Measurements from ENCODE around the gene TGIF2.
A peak's percentile ranks its signal among the peaks of the same experiment; 100 is the strongest.

Gene TGIF2

GRCh38 chr20:36585410-36586125 is 12.2 kb downstream of the TGIF2 start (continued):
- TF ChIP-seq, protein P1, sequence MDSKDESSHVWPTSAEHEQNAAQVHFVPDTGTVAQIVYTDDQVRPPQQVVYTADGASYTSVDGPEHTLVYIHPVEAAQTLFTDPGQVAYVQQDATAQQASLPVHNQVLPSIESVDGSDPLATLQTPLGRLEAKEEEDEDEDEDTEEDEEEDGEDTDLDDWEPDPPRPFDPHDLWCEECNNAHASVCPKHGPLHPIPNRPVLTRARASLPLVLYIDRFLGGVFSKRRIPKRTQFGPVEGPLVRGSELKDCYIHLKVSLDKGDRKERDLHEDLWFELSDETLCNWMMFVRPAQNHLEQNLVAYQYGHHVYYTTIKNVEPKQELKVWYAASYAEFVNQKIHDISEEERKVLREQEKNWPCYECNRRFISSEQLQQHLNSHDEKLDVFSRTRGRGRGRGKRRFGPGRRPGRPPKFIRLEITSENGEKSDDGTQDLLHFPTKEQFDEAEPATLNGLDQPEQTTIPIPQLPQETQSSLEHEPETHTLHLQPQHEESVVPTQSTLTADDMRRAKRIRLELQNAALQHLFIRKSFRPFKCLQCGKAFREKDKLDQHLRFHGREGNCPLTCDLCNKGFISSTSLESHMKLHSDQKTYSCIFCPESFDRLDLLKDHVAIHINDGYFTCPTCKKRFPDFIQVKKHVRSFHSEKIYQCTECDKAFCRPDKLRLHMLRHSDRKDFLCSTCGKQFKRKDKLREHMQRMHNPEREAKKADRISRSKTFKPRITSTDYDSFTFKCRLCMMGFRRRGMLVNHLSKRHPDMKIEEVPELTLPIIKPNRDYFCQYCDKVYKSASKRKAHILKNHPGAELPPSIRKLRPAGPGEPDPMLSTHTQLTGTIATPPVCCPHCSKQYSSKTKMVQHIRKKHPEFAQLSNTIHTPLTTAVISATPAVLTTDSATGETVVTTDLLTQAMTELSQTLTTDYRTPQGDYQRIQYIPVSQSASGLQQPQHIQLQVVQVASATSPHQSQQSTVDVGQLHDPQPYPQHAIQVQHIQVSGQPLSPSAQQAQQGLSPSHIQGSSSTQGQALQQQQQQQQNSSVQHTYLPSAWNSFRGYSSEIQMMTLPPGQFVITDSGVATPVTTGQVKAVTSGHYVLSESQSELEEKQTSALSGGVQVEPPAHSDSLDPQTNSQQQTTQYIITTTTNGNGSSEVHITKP (tag by site-specific recombination; IDR thresholded peaks at IDR 0.05) = peak; percentile 53
- TF ChIP-seq ZNF23 (tag by site-specific recombination; IDR thresholded peaks at IDR 0.05; ENCODE audit: borderline replicate concordance) = no peak
- TF ChIP-seq IKZF3 (tag by site-specific recombination; IDR thresholded peaks at IDR 0.05) = peak; percentile 65; the same call in 1 of the 2 replicates
- no peak for TF ChIP-seq ZNF621 (tag by site-specific recombination; IDR thresholded peaks at IDR 0.05)
- TF ChIP-seq SCRT2 (tag by site-specific recombination; IDR thresholded peaks at IDR 0.05) = no peak
- TF ChIP-seq ZNF239 (tag by site-specific recombination; IDR thresholded peaks at IDR 0.05) = no peak
- TF ChIP-seq, protein P2, sequence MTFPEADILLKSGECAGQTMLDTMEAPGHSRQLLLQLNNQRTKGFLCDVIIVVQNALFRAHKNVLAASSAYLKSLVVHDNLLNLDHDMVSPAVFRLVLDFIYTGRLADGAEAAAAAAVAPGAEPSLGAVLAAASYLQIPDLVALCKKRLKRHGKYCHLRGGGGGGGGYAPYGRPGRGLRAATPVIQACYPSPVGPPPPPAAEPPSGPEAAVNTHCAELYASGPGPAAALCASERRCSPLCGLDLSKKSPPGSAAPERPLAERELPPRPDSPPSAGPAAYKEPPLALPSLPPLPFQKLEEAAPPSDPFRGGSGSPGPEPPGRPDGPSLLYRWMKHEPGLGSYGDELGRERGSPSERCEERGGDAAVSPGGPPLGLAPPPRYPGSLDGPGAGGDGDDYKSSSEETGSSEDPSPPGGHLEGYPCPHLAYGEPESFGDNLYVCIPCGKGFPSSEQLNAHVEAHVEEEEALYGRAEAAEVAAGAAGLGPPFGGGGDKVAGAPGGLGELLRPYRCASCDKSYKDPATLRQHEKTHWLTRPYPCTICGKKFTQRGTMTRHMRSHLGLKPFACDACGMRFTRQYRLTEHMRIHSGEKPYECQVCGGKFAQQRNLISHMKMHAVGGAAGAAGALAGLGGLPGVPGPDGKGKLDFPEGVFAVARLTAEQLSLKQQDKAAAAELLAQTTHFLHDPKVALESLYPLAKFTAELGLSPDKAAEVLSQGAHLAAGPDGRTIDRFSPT (tag by site-specific recombination; IDR thresholded peaks at IDR 0.05) = no peak
- TF ChIP-seq PRDM4 (tag by site-specific recombination; IDR thresholded peaks at IDR 0.05) = no peak
- TF ChIP-seq ZNF600 (tag by site-specific recombination; IDR thresholded peaks at IDR 0.05) = no peak
- no peak for TF ChIP-seq ZNF677 (tag by site-specific recombination; IDR thresholded peaks at IDR 0.05)
- TF ChIP-seq ZNF2 (tag by site-specific recombination; IDR thresholded peaks at IDR 0.05) = no peak
- TF ChIP-seq ZNF266 (tag by site-specific recombination; IDR thresholded peaks at IDR 0.05; ENCODE audit: low read depth) = no peak
- no peak for TF ChIP-seq ZNF549 (tag by site-specific recombination; IDR thresholded peaks at IDR 0.05)
- 0 out of 2 replicates have a peak, but pooled peaks have one; percentile 47 for TF ChIP-seq ZNF561 (tag by site-specific recombination; IDR thresholded peaks at IDR 0.05; ENCODE audit: borderline replicate concordance)
- no peak for TF ChIP-seq HOXD13 (CRISPR knock-in tag; IDR thresholded peaks at IDR 0.05; ENCODE audit: borderline replicate concordance)
- no peak for TF ChIP-seq ZSCAN4 (tag by site-specific recombination; IDR thresholded peaks at IDR 0.05)
- TF ChIP-seq PRDM6 (tag by site-specific recombination; IDR thresholded peaks at IDR 0.05) = peak; percentile 88
- TF ChIP-seq ZNF777 (tag by site-specific recombination; IDR thresholded peaks at IDR 0.05; ENCODE audit: borderline replicate concordance) = no peak
- no peak for TF ChIP-seq ZNF654 (tag by site-specific recombination; IDR thresholded peaks at IDR 0.05; ENCODE audit: low read depth)
- no peak for TF ChIP-seq ZNF530 (tag by site-specific recombination; IDR thresholded peaks at IDR 0.05; ENCODE audit: low read depth)
- TF ChIP-seq ZNF704 (tag by site-specific recombination; IDR thresholded peaks at IDR 0.05) = no peak
- no peak for TF ChIP-seq ZNF645 (tag by site-specific recombination; IDR thresholded peaks at IDR 0.05)
- no peak for TF ChIP-seq ZNF596 (tag by site-specific recombination; IDR thresholded peaks at IDR 0.05)
- peak; percentile 90 for TF ChIP-seq WT1 (tag by site-specific recombination; IDR thresholded peaks at IDR 0.05)
